ENCODE results near the gene USP48.

The USP48 gene

DNA sequence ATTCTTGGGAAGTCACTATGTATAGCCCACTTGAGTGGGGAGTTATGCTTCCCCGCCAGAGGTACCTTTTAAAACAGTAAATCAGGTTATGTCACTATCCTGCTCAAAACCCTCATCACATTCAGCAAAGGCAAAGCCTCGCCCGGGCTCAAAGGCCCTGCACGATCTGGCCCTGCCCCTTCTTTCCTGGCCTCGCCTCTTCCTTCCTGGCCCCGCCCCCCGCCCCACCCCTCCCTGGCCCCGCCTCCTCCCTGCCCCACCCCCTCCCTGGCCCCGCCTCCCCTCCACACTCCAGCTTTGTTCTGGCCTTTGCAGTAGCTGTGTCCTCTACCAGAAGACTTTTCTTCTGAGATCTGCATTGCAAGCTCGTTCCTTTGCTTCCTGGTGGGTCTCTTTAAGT, 35.7 kb upstream of the USP48 start:
- Histone ChIP-seq H3K9me3 (ENCODE audit: control insufficient read depth, low read length) (no peaks in the 10 kb centered on the region), H2BK120ac (ENCODE audit: low read depth, low read length) (no peak overlapping the region), H3K36me3 (ENCODE audit: control insufficient read depth in 1 of 2, insufficient read depth in 2 of 2, low read depth in 1 of 2, low read length in 2 of 2) (peaks cover 38 to 43% of the 10 kb centered on the region in 2 experiments), H3K23ac (ENCODE audit: low read length in 2 of 2) (no peak overlapping the region), H2AK5ac (ENCODE audit: low read length, severe bottlenecking) (peak overlapping the region; percentile 61), H2BK5ac (ENCODE audit: low read depth, low read length, poor library complexity, severe bottlenecking) (no peak overlapping the region), H3K4me2 (ENCODE audit: low read length, poor library complexity, severe bottlenecking) (no peak overlapping the region), H3K4me3 (ENCODE audit: insufficient read depth in 1 of 2, low read depth in 1 of 2, low read length in 2 of 2) (no peak overlapping the region), H3K18ac (ENCODE audit: low read depth in 1 of 2, low read length in 2 of 2) (no peak overlapping the region), H4K91ac (ENCODE audit: low read length) (no peak overlapping the region), H3K14ac (ENCODE audit: low read length in 2 of 2) (no peak overlapping the region), H3K79me1 (replicated peaks; ENCODE audit: low read length, poor library complexity, severe bottlenecking) (peaks cover under 1% of the 10 kb centered on the region), H3K9ac (ENCODE audit: low read length) (no peak overlapping the region), H2BK12ac (ENCODE audit: low read length in 2 of 2) (no peak overlapping the region), H3K4ac (ENCODE audit: low read depth in 1 of 2, low read length in 2 of 2) (no peak overlapping the region), H2BK15ac (ENCODE audit: low read depth, poor library complexity, severe bottlenecking) (no peak overlapping the region), H3K4me1 (ENCODE audit: control insufficient read depth, insufficient read depth, low read depth, low read length) (peaks cover 24% of the 10 kb centered on the region), H3K27ac (ENCODE audit: low read length, poor library complexity, severe bottlenecking) (no peak overlapping the region), H4K8ac (ENCODE audit: low read length) (no peak overlapping the region), H2AFZ (ENCODE audit: low read depth, low read length) (no peak overlapping the region), H3K27me3 (ENCODE audit: control insufficient read depth in 1 of 2, insufficient read depth in 1 of 2, low read length in 2 of 2) (no peaks in the 10 kb centered on the region)
- peak; percentile 26 for DNase-seq
- WGBS: 45% methylated on average over 7 of the region's 10 CpGs

DNA sequence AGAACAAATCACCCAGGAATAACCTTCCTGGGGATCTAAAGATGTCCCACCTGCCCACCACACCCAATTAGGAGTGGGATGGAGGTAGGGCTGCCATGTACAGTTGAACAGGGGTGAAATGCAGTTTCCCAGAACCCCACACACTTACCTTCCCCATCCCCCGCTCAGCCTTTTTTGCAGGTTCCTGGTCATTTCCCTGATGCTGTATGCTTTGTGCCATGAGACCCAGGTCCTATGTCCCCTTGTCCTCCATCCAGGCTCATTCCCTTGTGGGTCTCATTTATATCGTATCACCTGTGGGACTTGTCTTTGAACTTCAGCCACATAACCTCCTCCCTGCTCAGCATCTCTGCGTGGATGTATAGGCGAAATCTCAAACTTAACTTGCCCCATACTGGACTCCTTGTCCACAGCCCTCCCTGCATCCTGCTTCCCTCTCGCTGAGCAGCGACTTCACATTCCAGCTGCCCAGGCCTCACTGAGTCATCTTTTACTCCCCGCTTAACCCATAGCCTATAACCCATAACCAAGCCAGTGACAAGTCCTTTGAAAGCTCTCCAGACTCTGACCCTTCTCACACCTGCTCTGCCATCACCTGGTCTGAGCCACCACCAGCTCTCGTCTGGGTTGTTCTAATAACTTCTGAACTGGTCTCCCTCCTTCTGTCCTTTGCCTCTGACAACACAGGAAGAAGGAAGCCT, 33.8 kb upstream of the USP48 start:
- Histone ChIP-seq H2BK120ac (ENCODE audit: low read depth, low read length) (no peak overlapping the region), H2BK15ac (ENCODE audit: low read depth, poor library complexity, severe bottlenecking) (no peak overlapping the region), H3K4me1 (ENCODE audit: control insufficient read depth, insufficient read depth, low read depth, low read length) (peaks cover 24% of the 10 kb centered on the region), H4K91ac (ENCODE audit: low read length) (peak overlapping the region; percentile 28), H3K4me2 (ENCODE audit: low read length, poor library complexity, severe bottlenecking) (no peak overlapping the region), H3K79me1 (replicated peaks; ENCODE audit: low read length, poor library complexity, severe bottlenecking) (no peaks in the 10 kb centered on the region), H3K9ac (ENCODE audit: low read length) (peak overlapping the region; percentile 13), H3K9me3 (ENCODE audit: control insufficient read depth, low read length) (no peaks in the 10 kb centered on the region), H3K27ac (ENCODE audit: low read length, poor library complexity, severe bottlenecking) (peak overlapping the region; percentile 64), H4K8ac (ENCODE audit: low read length) (peak overlapping the region; percentile 54), H3K14ac (ENCODE audit: low read length in 2 of 2) (no peak overlapping the region), H3K36me3 (ENCODE audit: control insufficient read depth in 1 of 2, insufficient read depth in 2 of 2, low read depth in 1 of 2, low read length in 2 of 2) (peaks cover 19 to 24% of the 10 kb centered on the region in 2 experiments), H2BK5ac (ENCODE audit: low read depth, low read length, poor library complexity, severe bottlenecking) (peak overlapping the region; percentile 20), H3K18ac (ENCODE audit: low read depth in 1 of 2, low read length in 2 of 2) (no peak overlapping the region), H3K27me3 (ENCODE audit: control insufficient read depth in 1 of 2, insufficient read depth in 1 of 2, low read length in 2 of 2) (no peaks in the 10 kb centered on the region), H3K4me3 (ENCODE audit: insufficient read depth in 1 of 2, low read depth in 1 of 2, low read length in 2 of 2) (peak overlapping the region in 1 of 2 experiments; percentile 16), H2AFZ (ENCODE audit: low read depth, low read length) (no peak overlapping the region), H2BK12ac (ENCODE audit: low read length in 2 of 2) (no peak overlapping the region), H3K23ac (ENCODE audit: low read length in 2 of 2) (no peak overlapping the region), H3K4ac (ENCODE audit: low read depth in 1 of 2, low read length in 2 of 2) (no peak overlapping the region), H2AK5ac (ENCODE audit: low read length, severe bottlenecking) (peak overlapping the region; percentile 77)
- WGBS: 46% methylated on average over 8 of the region's 8 CpGs
- peak; percentile 80 for DNase-seq

DNA sequence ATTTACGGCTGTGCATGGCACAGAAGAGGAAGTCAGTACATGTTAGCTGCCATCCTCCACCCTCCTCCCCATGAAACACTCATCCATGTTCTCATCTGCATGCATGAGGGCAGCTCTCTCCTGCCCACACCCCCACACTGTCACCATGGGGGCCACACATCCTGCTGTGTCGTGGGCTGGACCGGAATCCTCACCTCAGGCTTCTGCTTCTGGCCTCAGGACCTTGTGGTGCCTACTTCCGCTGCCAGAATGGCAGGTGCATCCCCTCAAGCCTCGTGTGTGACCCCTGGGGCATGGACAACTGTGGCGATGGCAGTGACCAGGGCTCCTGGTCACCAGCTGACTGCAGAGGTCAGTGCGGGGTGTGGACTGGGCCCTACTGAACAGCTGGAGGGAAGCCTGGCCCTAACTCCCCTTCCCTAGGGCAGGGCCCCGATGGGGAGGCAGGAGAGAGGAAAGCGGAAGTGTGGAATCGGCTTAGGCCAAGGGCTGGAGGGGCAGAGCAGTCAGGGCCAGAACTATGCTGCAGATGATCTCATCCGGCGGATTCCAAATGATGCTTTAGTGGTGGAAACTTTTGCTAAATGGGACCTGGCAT, 32.9 kb upstream of the USP48 start:
- DNase-seq: peak; percentile 14

DNA sequence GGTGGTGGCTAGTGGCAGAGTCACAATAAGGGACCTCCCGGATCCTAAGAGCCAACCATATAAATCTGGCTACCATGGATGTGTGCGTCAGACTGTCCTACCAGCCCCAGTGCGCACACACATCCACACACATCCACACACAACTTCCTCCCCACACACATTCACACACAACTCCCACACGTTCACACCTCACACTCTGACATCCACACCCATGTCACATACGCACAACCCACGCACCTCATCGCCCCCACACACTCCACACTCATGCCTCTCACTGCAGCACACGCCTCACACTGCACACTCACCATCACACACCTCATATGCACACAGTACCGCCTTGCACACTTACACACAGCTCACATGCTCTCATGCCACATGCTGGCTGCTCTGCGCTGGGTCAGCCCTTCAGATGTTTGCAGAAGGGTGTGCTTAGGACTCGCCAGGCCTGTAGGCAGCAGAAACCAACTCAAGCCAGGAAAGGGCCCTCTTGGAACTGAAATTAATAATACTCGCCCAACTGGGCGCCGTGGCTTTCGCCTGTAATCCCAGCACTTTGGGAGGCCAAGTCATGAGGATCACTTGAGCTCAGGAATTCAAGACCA, 32.1 kb upstream of the USP48 start:
- H3K14ac ChIP-seq (ENCODE audit: low read length in 2 of 2): peak overlapping the region in 1 of 2 experiments; percentile 24
- 98% methylated on average over 15 of the region's 15 CpGs for WGBS
- no peaks in the 10 kb centered on the region for H3K79me1 ChIP-seq (replicated peaks; ENCODE audit: low read length, poor library complexity, severe bottlenecking)
- peak overlapping the region in 1 of 2 experiments; percentile 31 for H3K4ac ChIP-seq (ENCODE audit: low read depth in 1 of 2, low read length in 2 of 2)
- no peak overlapping the region for H2AFZ ChIP-seq (ENCODE audit: low read depth, low read length)
- peaks cover 24% of the 10 kb centered on the region for H3K4me1 ChIP-seq (ENCODE audit: control insufficient read depth, insufficient read depth, low read depth, low read length)
- H3K4me2 ChIP-seq (ENCODE audit: low read length, poor library complexity, severe bottlenecking): no peak overlapping the region
- no peaks in the 10 kb centered on the region for H3K27me3 ChIP-seq (ENCODE audit: control insufficient read depth in 1 of 2, insufficient read depth in 1 of 2, low read length in 2 of 2)
- H2BK120ac ChIP-seq (ENCODE audit: low read depth, low read length): no peak overlapping the region
- H3K18ac ChIP-seq (ENCODE audit: low read depth in 1 of 2, low read length in 2 of 2): peak overlapping the region in 1 of 2 experiments; percentile 55
- no peak overlapping the region for H3K9ac ChIP-seq (ENCODE audit: low read length)
- H3K9me3 ChIP-seq (ENCODE audit: control insufficient read depth, low read length): no peaks in the 10 kb centered on the region
- H2BK15ac ChIP-seq (ENCODE audit: low read depth, poor library complexity, severe bottlenecking): no peak overlapping the region
- H3K36me3 ChIP-seq (ENCODE audit: control insufficient read depth in 1 of 2, insufficient read depth in 2 of 2, low read depth in 1 of 2, low read length in 2 of 2): peaks cover 7 to 9% of the 10 kb centered on the region in 2 experiments
- H4K8ac ChIP-seq (ENCODE audit: low read length): peak overlapping the region; percentile 89
- DNase-seq: no peak
- H2AK5ac ChIP-seq (ENCODE audit: low read length, severe bottlenecking): no peak overlapping the region
- no peak overlapping the region for H4K91ac ChIP-seq (ENCODE audit: low read length)
- H2BK12ac ChIP-seq (ENCODE audit: low read length in 2 of 2): no peak overlapping the region
- no peak overlapping the region for H2BK5ac ChIP-seq (ENCODE audit: low read depth, low read length, poor library complexity, severe bottlenecking)
- H3K23ac ChIP-seq (ENCODE audit: low read length in 2 of 2): no peak overlapping the region
- H3K4me3 ChIP-seq (ENCODE audit: insufficient read depth in 1 of 2, low read depth in 1 of 2, low read length in 2 of 2): no peak overlapping the region
- H3K27ac ChIP-seq (ENCODE audit: low read length, poor library complexity, severe bottlenecking): no peak overlapping the region

More for the DNA sequence above, 32.9 kb upstream of the USP48 start:
- Histone ChIP-seq H3K4me1 (ENCODE audit: control insufficient read depth, insufficient read depth, low read depth, low read length) (peaks cover 24% of the 10 kb centered on the region), H3K79me1 (replicated peaks; ENCODE audit: low read length, poor library complexity, severe bottlenecking) (no peaks in the 10 kb centered on the region), H3K14ac (ENCODE audit: low read length in 2 of 2) (no peak overlapping the region), H2AK5ac (ENCODE audit: low read length, severe bottlenecking) (peak overlapping the region; percentile 80), H3K36me3 (ENCODE audit: control insufficient read depth in 1 of 2, insufficient read depth in 2 of 2, low read depth in 1 of 2, low read length in 2 of 2) (peaks cover 10 to 15% of the 10 kb centered on the region in 2 experiments), H2BK5ac (ENCODE audit: low read depth, low read length, poor library complexity, severe bottlenecking) (no peak overlapping the region), H2BK15ac (ENCODE audit: low read depth, poor library complexity, severe bottlenecking) (peak overlapping the region; percentile 41), H3K27ac (ENCODE audit: low read length, poor library complexity, severe bottlenecking) (peak overlapping the region; percentile 13), H3K18ac (ENCODE audit: low read depth in 1 of 2, low read length in 2 of 2) (no peak overlapping the region), H2AFZ (ENCODE audit: low read depth, low read length) (no peak overlapping the region), H3K9ac (ENCODE audit: low read length) (peak overlapping the region; percentile 13), H3K27me3 (ENCODE audit: control insufficient read depth in 1 of 2, insufficient read depth in 1 of 2, low read length in 2 of 2) (no peaks in the 10 kb centered on the region), H3K23ac (ENCODE audit: low read length in 2 of 2) (no peak overlapping the region), H4K91ac (ENCODE audit: low read length) (no peak overlapping the region), H2BK120ac (ENCODE audit: low read depth, low read length) (no peak overlapping the region), H2BK12ac (ENCODE audit: low read length in 2 of 2) (no peak overlapping the region), H3K9me3 (ENCODE audit: control insufficient read depth, low read length) (no peaks in the 10 kb centered on the region), H4K8ac (ENCODE audit: low read length) (no peak overlapping the region), H3K4me2 (ENCODE audit: low read length, poor library complexity, severe bottlenecking) (no peak overlapping the region), H3K4ac (ENCODE audit: low read depth in 1 of 2, low read length in 2 of 2) (no peak overlapping the region), H3K4me3 (ENCODE audit: insufficient read depth in 1 of 2, low read depth in 1 of 2, low read length in 2 of 2) (no peak overlapping the region)
- 92% methylated on average over 12 of the region's 12 CpGs for WGBS
